Trophoblast cell (in vitro differentiated cells and primary cell): ENCODE measurements around the gene SPRING1.

Experiments
- DNase-seq, 2 donors: peaks; one replicate each; pipeline ENCODE4 v3.0.0-alpha.2; 2016
- H2AFZ ChIP-seq: 2 replicates; pipeline ENCODE4 v1.6.1; 2013; ENCODE audit warnings: low read length, moderate library complexity, mild to moderate bottlenecking; ENCODE audit not compliant: insufficient read depth, poor library complexity
- H2AK5ac ChIP-seq: 2 replicates; pipeline ENCODE4 v1.6.1; 2013; ENCODE audit warnings: mild to moderate bottlenecking, low read length
- H2BK120ac ChIP-seq: 2 replicates; pipeline ENCODE4 v1.6.1; 2013; ENCODE audit warnings: low read length, mild to moderate bottlenecking, moderate library complexity; ENCODE audit not compliant: insufficient read depth, poor library complexity
- H2BK12ac ChIP-seq: 2 replicates; pipeline ENCODE4 v1.6.1; 2013; ENCODE audit warnings: mild to moderate bottlenecking, low read length, moderate library complexity
- H2BK5ac ChIP-seq: 2 replicates; pipeline ENCODE4 v1.6.1; 2013; ENCODE audit warnings: low read length, low read depth, moderate library complexity, mild to moderate bottlenecking; ENCODE audit not compliant: poor library complexity
- H3K14ac ChIP-seq: 2 replicates; pipeline ENCODE4 v1.6.1; 2013; ENCODE audit warnings: mild to moderate bottlenecking, low read length
- H3K18ac ChIP-seq: 2 replicates; pipeline ENCODE4 v1.6.1; 2013; ENCODE audit warnings: mild to moderate bottlenecking, low read length
- H3K23ac ChIP-seq: 2 replicates; pipeline ENCODE4 v1.6.1; 2013; ENCODE audit warnings: low read length
- H3K27ac ChIP-seq: 2 replicates; pipeline ENCODE4 v1.5.1; 2013; ENCODE audit warnings: low read depth, mild to moderate bottlenecking, inconsistent platforms, low read length, moderate library complexity
- H3K27me3 ChIP-seq: 2 replicates; pipeline ENCODE4 v1.6.1; 2013; ENCODE audit warnings: inconsistent platforms, mild to moderate bottlenecking, low read length, moderate library complexity; ENCODE audit not compliant: insufficient read depth
- H3K36me3 ChIP-seq, 2 experiments: 1 replicate in 1 of 2; 2 replicates in 1 of 2; pipeline ENCODE4 v1.6.1; 2013; ENCODE audit warnings: low read length in 2 of 2, mild to moderate bottlenecking in 2 of 2, moderate library complexity in 1 of 2; ENCODE audit not compliant: insufficient read depth in 2 of 2, control insufficient read depth in 1 of 2
- H3K4ac ChIP-seq: 2 replicates; pipeline ENCODE4 v1.6.1; 2013; ENCODE audit warnings: low read depth, mild to moderate bottlenecking, low read length, moderate library complexity
- H3K4me1 ChIP-seq, 2 experiments: 1 replicate in 1 of 2; 2 replicates in 1 of 2; pipeline ENCODE4 v1.6.1; 2013; ENCODE audit warnings: low read length in 2 of 2, mild to moderate bottlenecking in 2 of 2, moderate library complexity in 1 of 2; ENCODE audit not compliant: insufficient read depth in 2 of 2, control insufficient read depth in 1 of 2
- H3K4me2 ChIP-seq: 2 replicates; pipeline ENCODE4 v1.6.1; 2013; ENCODE audit warnings: inconsistent platforms, mild to moderate bottlenecking, low read length, moderate library complexity
- H3K4me3 ChIP-seq: 2 replicates; pipeline ENCODE4 v1.5.1; 2013; ENCODE audit warnings: mild to moderate bottlenecking, low read depth, low read length, inconsistent platforms
- H3K79me1 ChIP-seq: one replicate; pipeline ENCODE4 v1.6.1; 2013; ENCODE audit warnings: low read length
- H3K79me2 ChIP-seq: 2 replicates; pipeline ENCODE4 v1.6.1; 2013; ENCODE audit warnings: low read length, mild to moderate bottlenecking; ENCODE audit not compliant: control insufficient read depth, insufficient read depth, poor library complexity
- H3K9ac ChIP-seq: 2 replicates; pipeline ENCODE4 v1.6.1; 2013; ENCODE audit warnings: mild to moderate bottlenecking, low read length
- H3K9me3 ChIP-seq: 2 replicates; pipeline ENCODE4 v1.6.1; 2013; ENCODE audit warnings: low read depth, mild to moderate bottlenecking, control low read depth, inconsistent platforms, low read length; ENCODE audit not compliant: insufficient read depth
- H4K12ac ChIP-seq: 2 replicates; pipeline ENCODE4 v1.6.1; 2013; ENCODE audit warnings: low read depth, mild to moderate bottlenecking, low read length, moderate library complexity
- H4K8ac ChIP-seq: 2 replicates; pipeline ENCODE4 v1.6.1; 2013; ENCODE audit warnings: low read depth, mild to moderate bottlenecking, low read length, moderate library complexity
- H4K91ac ChIP-seq: one replicate; pipeline ENCODE4 v1.6.1; 2013; ENCODE audit warnings: low read depth, mild to moderate bottlenecking, low read length, moderate library complexity
- WGBS: extraction: QIAGEN DNeasy Blood & Tissue Kit; methylation state at CpG from one replicate; pipeline ENCODE4 v1.1.7; 2013; ENCODE audit warnings: missing lambda C conversion rate; ENCODE audit not compliant: insufficient read length, insufficient coverage; ENCODE audit errors: extremely low coverage; 5-methylcytosine and 5-hydroxymethylcytosine counted together

The SPRING1 gene

DNA sequence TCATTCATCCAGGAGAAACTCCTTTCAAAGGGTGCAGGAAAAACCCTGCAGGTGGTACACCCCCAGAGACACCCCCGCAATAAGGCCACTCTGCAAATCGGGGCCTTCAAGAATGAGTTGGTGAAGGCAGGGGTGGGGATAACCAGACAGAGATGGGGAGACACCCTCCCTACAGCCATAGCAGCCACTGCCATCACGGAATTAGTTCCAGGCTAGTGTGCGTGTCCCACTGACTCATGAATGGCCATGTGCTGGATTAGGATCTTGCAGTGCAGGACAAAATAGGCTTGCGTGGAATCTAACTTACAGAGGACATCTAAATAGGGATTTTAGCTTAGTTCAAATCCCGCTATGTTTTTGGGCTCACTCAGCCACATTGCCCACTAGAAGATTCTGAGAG is 37.8 kb downstream of the SPRING1 start:
- DNase-seq: no peak
- no peaks in the 10 kb centered on the region for H3K79me2 ChIP-seq
- no peak overlapping the region for H3K23ac ChIP-seq
- no peaks in the 10 kb centered on the region for H3K9me3 ChIP-seq
- H3K27ac ChIP-seq: no peak overlapping the region
- no peak overlapping the region for H4K12ac ChIP-seq
- H2BK5ac ChIP-seq: no peak overlapping the region
- H2AFZ ChIP-seq: no peak overlapping the region
- no peaks in the 10 kb centered on the region for H3K27me3 ChIP-seq
- H3K79me1 ChIP-seq: no peaks in the 10 kb centered on the region
- H3K14ac ChIP-seq: no peak overlapping the region
- no peaks in the 10 kb centered on the region for H3K4me1 ChIP-seq
- no peak overlapping the region for H3K9ac ChIP-seq
- WGBS: no CpG with 5 or more reads among the region's 6 CpGs
- H2BK12ac ChIP-seq: no peak overlapping the region
- H4K8ac ChIP-seq: no peak overlapping the region
- no peak overlapping the region for H2BK120ac ChIP-seq
- H3K4me2 ChIP-seq: no peak overlapping the region
- no peak overlapping the region for H3K18ac ChIP-seq
- H3K4me3 ChIP-seq: no peak overlapping the region
- no peaks in the 10 kb centered on the region for H3K36me3 ChIP-seq
- H2AK5ac ChIP-seq: no peak overlapping the region
- H3K4ac ChIP-seq: no peak overlapping the region
- no peak overlapping the region for H4K91ac ChIP-seq

GRCh38 chr12:116698554-116699075 is 39.3 kb downstream of the SPRING1 start:
- Histone ChIP-seq H3K4me3 (no peak overlapping the region), H3K4ac (no peak overlapping the region), H4K8ac (no peak overlapping the region), H3K36me3 (no peaks in the 10 kb centered on the region), H3K79me1 (no peaks in the 10 kb centered on the region), H3K9ac (no peak overlapping the region), H3K18ac (no peak overlapping the region), H3K27me3 (no peaks in the 10 kb centered on the region), H2AFZ (no peak overlapping the region), H2AK5ac (no peak overlapping the region), H2BK120ac (no peak overlapping the region), H2BK12ac (no peak overlapping the region), H3K14ac (no peak overlapping the region), H3K4me2 (no peak overlapping the region), H4K12ac (no peak overlapping the region), H2BK5ac (no peak overlapping the region), H3K9me3 (peaks cover 1% of the 10 kb centered on the region), H3K23ac (no peak overlapping the region), H3K27ac (no peak overlapping the region), H3K4me1 (no peaks in the 10 kb centered on the region), H3K79me2 (no peaks in the 10 kb centered on the region), H4K91ac (no peak overlapping the region)
- no peak for DNase-seq
- no CpG with 5 or more reads among the region's 2 CpGs for WGBS

GRCh38 chr12:116698116-116698515 is 39.8 kb downstream of the SPRING1 start:
- no peak overlapping the region for H3K27ac ChIP-seq
- H3K4me1 ChIP-seq: no peaks in the 10 kb centered on the region
- H3K4me3 ChIP-seq: no peak overlapping the region
- no peak overlapping the region for H4K8ac ChIP-seq
- no peak overlapping the region for H2BK120ac ChIP-seq
- no peaks in the 10 kb centered on the region for H3K79me2 ChIP-seq
- H3K27me3 ChIP-seq: peaks cover 2% of the 10 kb centered on the region
- no peak overlapping the region for H4K91ac ChIP-seq
- H3K23ac ChIP-seq: no peak overlapping the region
- no peak overlapping the region for H3K4me2 ChIP-seq
- no peak overlapping the region for H2BK12ac ChIP-seq
- H2AK5ac ChIP-seq: no peak overlapping the region
- no peak overlapping the region for H2AFZ ChIP-seq
- H3K79me1 ChIP-seq: no peaks in the 10 kb centered on the region
- no peak for DNase-seq
- H3K4ac ChIP-seq: no peak overlapping the region
- no peaks in the 10 kb centered on the region for H3K36me3 ChIP-seq
- peaks cover 1% of the 10 kb centered on the region for H3K9me3 ChIP-seq
- H4K12ac ChIP-seq: no peak overlapping the region
- H3K14ac ChIP-seq: no peak overlapping the region
- WGBS: no CpG with 5 or more reads among the region's 8 CpGs
- H3K9ac ChIP-seq: no peak overlapping the region
- H3K18ac ChIP-seq: no peak overlapping the region
- no peak overlapping the region for H2BK5ac ChIP-seq

- H4K91ac ChIP-seq: no peak overlapping the region
- no peaks in the 10 kb centered on the region for H3K4me1 ChIP-seq
- H4K12ac ChIP-seq: no peak overlapping the region
- no peak overlapping the region for H3K23ac ChIP-seq
- H3K4me3 ChIP-seq: no peak overlapping the region
- H3K27me3 ChIP-seq: peaks cover 2% of the 10 kb centered on the region
- no peak overlapping the region for H2BK12ac ChIP-seq
- no peak overlapping the region for H3K14ac ChIP-seq
- no peaks in the 10 kb centered on the region for H3K79me2 ChIP-seq
- H3K9me3 ChIP-seq: peaks cover 1% of the 10 kb centered on the region
- H2BK5ac ChIP-seq: no peak overlapping the region
- H3K4ac ChIP-seq: no peak overlapping the region
- H3K79me1 ChIP-seq: no peaks in the 10 kb centered on the region
- H2BK120ac ChIP-seq: no peak overlapping the region
- H3K36me3 ChIP-seq: no peaks in the 10 kb centered on the region
- H4K8ac ChIP-seq: no peak overlapping the region
- H2AFZ ChIP-seq: no peak overlapping the region
- no peak overlapping the region for H3K27ac ChIP-seq
- no peak overlapping the region for H3K18ac ChIP-seq
- H2AK5ac ChIP-seq: no peak overlapping the region
- no peak overlapping the region for H3K9ac ChIP-seq
- WGBS: no CpG with 5 or more reads among the region's 11 CpGs
- no peak for DNase-seq
- no peak overlapping the region for H3K4me2 ChIP-seq
Observed at GRCh38 chr12:116697716-116698115, 40.2 kb downstream of the SPRING1 start.
